GM18498 (cell line): Measurements from ENCODE around the gene WDR76.

Experiments used
- ATAC-seq: cut with Tn5 transposase; IDR thresholded peaks from one replicate; pipeline ENCODE4 v1.9.1; 2021; ENCODE audit warnings: mild to moderate bottlenecking, moderate library complexity; ENCODE audit not compliant: unreplicated experiment

Gene WDR76

DNA sequence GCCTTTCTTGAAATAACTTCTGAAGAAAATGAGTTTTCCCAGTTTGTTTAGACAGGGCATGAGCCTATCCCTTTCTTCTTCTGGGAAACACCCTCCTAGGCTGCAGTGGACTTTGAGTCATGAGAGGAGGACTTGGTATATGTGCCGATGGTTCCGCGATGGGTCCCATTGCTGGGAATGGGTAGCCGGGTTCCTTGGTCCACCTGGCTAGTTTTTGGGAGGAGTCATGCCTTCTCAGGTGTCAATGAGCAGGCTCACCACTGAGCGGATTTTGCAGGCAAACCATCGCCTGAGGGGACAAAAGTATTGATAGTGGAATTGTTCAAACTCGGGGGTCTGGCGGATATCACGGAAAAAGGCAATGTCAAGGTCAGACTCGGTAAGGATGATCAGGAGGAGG is 46.8 kb downstream of the WDR76 start:
- ATAC-seq, result no peak

DNA sequence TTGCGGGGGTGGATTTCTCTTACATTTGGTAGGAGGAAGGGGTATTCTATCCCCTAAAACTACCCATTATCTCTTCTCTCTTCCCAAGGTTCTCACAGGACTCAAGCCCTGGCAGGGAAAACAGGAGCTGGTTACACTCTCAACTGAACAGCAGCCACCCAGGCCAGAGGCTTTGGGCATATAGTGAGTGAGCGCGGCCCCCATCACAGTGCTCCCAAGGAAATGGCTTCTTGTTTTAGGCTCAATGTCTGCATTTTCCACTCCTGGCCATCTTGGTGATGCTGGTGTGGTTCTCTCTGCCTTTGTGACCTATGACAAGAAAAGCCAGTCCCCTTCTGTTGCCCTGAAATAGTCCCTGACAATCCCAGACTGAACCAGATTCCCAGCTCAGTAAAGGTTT is 50.1 kb downstream of the WDR76 start:
- ATAC-seq, result no peak

DNA sequence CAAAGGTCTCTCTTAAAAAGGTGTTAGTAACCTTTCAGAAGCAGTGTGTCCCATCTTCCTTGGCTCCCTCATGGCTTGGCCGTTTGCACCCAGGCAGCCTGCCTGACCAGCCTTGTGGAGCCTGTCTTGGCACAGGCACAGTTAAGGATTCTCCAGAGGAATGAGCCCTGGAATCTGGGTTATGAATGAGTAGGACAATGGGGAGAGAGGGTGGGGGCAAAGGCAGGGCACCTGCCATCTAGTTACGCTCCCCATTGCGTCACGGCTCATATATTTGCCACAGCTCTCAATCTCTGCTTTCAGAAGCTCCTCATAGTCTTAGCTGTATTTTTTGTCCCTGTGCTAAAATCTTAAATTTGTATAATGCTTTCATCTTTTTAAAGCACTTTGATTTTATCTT is 50.6 kb downstream of the WDR76 start:
- ATAC-seq, result no peak

DNA sequence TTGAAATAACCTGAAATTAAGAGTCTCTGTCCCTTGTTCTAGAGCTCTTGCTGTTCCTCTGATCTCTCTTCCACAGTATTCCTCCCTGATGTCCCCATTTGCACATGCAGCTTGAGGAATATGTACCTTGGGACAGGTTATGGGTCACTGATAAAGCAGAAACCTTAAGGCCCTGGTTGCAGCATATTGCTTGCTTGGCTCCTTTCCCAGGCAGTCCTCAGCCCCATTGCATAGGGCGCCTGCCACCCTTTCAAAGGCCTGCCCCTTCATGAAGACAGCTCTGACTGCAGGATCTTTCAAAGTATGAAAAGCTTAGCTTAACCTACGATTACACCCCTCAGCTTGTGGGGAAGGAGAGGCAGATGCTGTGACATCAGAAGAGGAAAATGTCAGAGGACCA is 51.6 kb downstream of the WDR76 start:
- no peak for ATAC-seq

DNA sequence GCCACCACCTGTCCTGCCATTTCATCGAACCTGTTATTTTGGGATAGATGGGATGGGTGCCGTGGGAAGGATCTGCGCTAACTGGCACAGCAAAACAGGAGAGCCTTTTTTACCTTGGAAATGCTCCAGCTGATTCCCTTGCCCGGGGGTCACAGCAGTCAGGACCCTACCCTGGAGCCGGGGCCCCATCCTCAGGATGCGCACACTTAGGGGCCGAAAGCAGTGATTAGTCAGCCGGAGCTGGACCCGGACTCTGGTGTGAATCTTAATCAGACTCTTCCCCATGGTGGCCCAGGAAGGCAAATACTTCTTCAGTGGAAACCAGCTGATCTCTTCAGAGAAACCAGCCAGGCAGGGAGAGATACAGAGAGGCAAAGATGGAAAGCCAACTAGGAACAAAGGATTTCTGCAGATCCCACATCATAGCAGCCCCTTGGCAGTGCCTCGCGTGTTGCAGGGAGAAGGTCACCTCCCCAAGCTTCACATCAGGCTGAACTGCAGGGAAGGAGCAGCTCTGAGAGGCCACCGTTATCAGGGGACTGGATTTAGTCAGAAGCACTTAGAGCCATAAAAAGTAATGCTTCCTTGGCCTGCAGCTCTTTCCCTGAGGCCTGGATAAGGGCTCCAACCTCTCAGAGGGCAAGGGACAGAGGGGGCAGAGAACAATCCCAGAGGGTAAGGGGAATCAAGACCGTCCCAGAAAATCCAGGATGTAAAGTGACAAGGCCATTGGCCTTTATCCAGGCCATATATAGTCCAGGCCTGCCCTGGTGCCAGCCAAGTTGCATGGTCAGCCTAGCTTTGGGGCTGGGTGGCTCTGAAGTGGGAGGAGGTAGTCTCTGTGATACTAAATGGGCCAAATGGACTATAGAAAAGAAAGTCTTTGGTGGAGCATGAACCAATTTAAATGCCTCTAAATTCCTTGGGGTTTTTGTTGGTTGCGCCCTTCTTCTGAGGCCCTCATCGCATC is 52.9 kb downstream of the WDR76 start:
- no peak for ATAC-seq

DNA sequence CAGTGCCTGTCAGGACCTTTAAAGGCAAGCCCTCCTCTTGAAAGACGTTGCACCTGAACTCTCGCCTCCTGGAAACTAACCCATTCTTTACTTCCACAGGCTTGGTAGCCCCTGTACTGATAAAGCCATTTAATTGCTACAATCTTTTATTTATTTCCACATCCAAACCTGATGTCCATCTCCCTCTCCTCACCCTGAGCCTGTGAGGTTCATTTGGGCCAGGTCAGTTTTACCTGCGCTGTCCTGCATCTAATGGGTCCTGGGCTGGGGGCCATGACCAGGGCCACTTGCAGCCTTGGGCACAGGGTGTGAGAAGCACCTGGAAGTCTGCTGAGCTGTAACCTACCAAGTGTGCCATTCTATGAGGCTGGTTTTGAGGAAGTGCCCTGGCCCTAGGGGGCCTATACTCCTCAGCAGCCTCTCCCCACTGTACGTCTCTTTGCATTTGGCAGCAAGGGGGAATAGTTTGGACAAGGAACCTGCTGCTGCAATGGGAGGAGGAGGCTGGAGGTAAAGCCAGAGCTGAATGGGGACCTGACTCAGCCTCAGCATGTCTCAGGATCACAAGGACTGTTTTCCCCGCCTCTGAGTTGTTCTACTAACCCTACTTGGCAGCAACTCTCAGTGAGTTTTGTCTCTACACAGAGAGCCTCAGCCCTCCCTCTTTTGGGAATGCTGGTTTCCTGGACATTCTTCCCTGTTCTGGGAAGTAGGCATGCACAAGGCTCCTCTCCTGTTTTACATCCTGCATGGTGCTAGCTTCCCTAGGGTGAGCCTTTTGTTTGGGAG is 53.8 kb downstream of the WDR76 start:
- no peak for ATAC-seq

DNA sequence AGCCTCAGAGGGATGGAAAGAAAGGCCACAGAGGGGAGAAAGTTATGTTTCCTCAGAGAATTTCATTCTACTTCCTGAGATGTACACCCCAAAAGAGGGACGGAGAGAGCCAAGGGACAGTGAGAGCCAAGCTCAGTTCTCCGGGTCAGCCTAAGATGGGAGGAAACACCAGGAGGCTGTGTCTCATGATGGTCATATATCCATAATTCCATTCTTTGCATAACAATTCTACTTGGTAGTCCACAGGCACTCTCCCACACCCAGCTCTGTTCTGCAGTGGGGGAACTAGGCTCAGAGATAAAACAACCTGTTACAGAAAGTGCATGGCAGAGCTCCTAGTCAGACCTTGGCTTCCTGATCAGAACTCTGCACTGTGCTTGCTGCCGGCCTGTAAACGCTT is 54.4 kb downstream of the WDR76 start:
- no peak for ATAC-seq

DNA sequence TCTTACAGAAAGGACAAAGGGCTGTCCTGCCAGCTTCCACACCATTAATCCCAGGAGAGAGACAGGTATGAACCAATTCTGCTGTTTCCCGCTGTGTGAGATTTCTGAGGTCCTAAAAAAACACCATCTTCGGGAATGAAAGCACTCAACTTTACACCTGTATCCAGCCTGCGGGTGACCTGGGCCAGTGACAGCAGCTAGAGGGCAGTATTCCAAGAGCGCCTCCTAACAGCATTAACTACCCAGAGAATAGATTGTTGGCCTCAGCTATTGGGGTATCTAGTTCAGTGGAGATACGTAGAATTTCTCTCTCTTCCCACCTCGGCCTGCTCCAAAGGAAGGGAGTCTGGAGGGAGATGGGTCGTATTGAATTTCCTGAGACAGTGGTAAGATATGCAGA is 55.1 kb downstream of the WDR76 start:
- no peak for ATAC-seq

DNA sequence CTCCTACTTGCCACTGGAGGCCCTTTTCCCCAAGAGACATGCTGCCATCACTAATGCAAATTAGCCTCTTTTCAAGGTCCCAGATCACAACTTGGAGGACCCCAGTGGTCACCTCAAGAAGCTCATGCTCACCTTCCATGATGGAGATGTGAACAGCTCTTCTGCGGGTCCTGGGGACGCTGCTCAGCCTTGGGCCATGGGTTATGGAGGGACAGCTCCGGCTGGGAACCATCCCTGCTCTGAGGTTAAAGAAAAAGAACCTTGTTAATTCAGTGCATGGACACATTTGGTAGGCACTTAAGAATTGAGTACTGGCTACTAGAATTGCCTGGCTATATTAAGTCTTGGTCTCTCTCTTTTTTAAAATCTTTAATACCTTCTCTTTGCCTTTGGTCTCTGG is 56.8 kb downstream of the WDR76 start:
- no peak for ATAC-seq

DNA sequence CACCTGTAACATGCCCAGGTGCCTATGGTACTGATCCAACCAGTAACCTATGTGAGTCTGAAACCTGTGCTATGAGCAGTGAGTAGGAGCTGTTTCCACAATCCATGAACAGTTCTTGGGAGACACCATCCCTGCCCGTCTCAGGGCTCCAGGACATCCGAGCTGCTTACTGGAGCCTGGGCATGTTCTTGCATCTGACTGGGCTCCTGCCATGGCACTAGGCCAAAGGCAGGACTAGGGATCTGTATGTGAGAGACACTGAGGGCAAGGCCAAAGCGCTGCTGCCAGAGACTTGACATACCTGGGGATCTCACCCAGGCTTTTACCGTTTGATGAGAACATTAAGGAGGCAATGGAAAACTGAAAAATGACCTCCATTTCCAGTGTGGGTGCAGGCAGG is 59.8 kb downstream of the WDR76 start:
- ATAC-seq, result no peak

DNA sequence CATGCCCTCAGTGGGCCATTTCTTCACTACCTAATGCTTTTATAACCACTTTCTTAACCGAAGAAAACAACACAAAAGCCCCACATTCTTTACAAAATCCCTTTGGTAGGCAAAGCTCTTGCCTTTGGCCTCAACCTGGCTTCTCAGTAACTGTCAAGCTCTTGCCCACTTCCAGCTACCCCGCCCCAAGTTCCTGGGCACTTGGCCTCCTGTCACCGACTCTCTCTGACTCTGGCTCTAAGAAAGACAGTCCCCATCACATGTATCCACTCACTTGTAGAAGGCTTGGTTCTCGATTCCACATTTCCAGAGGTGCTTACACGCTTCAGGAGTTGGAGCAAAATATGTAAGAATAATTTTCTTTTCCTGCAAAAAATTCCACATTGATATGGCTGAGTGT is 61.1 kb downstream of the WDR76 start:
- ATAC-seq, result no peak

DNA sequence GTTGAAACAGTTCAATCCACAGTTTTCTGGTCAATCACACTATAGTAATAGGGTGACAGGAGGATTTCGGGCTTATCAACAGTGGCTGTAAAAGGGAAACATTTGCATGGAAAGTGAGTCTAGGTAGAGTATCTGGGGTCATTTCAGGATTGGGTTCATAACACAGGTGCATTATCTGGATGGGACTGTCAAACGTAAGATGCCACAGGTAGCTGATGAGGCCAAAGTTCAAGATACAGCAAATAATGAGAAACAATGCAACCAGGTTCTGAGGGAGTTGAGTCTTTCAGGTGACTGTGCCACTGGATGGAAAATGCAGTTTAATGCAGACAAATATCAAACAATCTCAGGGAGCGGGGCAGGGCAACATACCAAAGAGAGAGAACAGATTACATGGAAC is 62.2 kb downstream of the WDR76 start:
- no peak for ATAC-seq

DNA sequence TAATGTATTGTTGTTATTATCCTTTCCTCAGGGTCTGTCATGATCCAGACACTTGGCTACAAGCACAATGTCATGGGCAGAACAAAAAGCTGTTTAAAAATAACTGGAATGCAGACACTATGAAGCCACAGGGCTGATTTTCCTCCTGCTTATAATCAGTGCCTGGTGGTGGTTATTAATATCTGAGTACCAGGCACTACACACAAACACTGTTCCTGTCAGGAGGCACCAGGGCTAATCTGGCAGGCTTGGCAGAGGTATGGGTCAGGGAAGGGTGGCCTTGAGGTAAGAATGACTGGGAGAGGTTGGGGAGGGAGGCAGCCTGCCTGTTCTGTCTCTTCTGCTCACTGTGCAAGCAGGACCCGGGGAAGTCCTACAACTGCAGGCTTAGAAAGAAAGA is 67.2 kb downstream of the WDR76 start:
- no peak for ATAC-seq

DNA sequence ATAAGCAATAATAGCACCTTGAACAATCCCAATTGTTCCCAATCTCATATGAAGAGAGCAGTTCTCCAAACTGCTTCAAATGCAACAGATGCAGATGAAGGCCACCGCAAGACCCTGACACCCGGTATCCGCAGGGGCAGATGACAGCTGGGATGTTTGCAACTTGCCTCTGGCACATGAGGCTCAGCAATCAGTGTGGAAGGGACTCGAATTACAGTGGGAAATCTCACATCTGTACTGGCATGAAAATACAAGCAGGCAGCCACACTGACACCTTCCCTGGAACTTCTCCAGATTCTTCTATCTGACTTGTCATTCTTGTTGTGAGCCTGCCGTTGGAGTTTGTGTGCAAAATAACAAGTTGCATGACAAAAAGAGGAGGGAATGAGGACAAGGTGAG is 68.8 kb downstream of the WDR76 start:
- no peak for ATAC-seq

DNA sequence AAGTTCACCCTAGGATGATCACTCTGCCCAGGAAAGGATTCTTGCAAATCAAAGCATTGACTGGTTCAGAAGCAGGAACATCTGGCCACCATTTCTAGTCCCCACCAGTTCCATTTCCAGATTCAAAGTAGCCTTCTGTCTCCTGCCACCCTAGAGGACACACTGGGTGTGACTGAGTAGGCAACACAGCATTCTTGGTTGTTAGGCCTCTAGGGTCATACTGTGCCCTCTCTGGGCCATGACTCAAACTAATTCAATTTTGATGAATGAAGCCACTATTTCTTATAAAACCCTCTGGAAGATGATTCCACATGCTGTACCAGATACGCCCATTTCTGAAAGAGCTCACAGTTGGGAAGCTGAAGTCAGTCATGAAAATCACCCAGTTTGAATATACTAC is 69.7 kb downstream of the WDR76 start:
- ATAC-seq, result no peak

DNA sequence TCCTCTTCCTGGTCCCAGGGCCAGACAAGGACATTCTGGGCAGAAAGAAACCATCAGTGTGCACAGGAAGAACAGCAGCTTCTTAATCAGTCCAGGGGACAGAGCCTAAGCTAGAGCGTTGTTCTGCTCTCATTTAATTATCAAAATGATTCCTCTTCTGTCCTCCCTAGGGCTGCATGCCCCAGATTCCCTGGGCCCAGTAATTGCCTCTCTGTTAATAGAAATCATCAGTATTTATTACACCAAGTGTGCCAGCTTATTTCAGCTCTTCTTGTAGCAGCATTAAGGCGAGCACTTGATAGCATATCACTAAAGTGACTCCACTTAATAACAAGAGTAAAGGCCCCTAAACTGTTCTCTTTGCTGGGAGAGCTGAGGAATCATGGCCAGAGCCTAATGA is 72.1 kb downstream of the WDR76 start:
- ATAC-seq, result no peak

DNA sequence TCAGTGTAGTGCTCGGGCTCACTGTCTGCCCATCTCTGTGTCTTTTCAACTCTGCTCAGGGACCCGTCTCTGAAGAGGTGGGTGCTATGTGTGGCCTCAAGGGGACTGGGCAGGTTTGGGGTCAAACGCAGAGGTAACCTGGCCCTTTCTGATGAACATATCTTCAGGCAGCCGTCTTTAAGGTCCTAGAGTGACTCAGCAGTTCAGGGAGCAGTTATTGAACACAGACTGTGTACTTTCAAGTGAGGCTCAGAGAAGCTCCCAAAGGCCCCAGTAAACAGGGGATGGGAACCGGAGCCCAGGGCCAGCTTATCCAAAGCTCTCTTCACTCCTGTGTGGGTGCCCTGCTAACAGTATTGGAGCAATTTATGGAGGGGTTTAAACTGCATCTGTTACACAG is 73.1 kb downstream of the WDR76 start:
- ATAC-seq, result no peak

DNA sequence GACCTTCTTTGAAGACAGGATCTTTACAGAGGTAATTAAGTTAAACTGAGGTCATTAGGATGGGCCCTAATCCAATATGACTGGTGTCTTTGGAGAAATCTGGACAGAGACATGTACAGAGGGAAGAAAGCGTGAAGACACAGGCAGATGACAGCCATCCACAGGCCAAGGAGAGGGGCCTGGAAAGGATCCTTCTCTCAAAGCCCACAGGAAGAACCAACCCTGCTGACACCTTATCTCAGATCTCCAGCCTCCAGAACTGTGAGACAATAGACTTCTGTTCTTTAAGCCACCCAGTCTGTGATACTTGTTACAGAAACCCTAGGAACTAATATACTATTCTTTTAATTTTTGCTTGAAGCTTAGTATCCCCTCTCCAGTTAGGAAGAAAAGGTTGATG is 74.2 kb downstream of the WDR76 start:
- ATAC-seq, result no peak

DNA sequence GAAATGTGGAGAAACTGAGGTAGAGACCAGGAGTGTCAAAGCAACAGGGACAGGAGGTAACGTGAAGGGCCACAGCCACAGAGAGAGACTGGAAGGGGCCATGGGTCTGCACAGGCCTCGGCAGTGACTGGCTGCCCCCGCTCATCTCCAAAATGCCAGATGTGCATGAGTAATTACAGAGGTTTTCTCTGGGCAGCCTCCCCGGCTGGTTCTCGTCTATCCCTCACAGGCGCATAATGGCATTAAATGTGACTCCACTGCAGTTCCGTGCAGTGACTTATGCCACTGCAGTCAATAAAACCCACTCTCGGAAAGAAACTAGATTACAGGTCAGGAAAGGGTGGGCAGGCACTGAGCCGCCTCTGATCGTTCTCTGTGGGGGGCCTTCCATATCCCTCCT is 74.7 kb downstream of the WDR76 start:
- no peak for ATAC-seq

DNA sequence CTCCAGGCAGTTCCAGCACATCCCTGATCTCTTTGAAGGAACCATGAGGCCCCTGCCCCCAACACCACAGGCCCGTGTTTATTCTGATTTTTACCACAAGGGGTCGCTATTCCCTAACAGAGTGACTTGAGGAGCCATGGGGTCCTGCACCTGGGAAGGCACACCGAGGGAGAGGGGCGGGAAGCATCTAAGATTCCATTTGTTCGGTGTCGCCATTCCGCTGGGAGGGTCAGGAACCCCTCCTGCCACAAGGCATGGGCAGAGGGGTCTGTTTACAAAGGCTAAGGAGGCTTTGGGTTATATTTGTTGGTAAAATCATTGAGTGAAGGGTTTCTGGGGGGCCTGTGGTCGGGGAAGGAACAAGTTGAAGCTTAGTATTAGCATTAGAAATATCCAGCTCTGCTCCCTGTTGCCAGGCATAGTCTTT is 77.1 kb downstream of the WDR76 start:
- peak; percentile 40 for ATAC-seq

DNA sequence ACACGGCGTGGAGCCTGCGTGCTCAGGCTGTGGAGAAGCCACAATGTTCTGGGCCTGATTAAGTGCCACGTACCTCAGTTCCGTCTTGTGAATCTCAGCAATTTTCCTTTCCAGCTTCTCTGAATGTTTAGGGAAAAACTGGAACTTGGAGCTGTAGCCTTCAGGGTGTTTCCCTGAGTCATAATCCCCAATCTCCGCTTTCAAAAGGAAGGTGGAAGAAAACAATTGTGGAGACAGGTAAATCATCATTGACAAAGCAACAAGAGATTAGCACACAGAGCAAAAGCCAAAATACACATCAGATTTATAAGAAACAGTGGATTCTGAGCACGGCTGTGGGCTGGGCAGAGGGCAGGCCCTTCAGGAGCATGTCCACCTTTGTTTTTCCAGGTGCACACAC is 79.0 kb downstream of the WDR76 start:
- no peak for ATAC-seq

DNA sequence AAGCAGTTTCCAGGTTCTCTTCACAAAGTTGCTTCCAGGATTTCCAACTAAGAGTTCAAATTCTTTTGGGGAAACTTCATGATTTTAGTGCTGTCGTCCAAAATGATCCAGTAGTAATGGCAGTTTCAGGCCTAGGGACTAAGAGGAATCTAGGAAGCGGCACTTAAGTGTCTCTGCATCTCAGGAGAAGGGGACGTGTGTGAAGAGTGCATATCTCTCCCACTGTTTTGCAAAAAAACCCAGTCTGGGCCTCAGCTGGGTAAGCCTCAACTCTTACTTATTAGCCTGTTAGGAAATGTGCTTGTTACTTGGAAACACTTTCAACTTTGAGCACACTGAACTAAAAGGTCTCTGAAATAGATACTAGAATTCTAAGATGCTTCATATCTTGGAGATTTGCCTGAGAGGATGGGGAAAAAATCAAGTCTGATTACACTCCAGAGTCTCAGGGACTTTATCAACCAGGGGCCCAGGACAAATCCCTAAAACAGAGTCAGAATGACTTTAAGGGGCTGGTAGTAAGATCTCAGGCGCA is 81.8 kb downstream of the WDR76 start:
- no peak for ATAC-seq
